ENCODE data around the gene CPAMD8. TPM values are rescaled to one million over a fixed set of nuclear protein-coding genes. Genes with fewer than 3 reads are reported as not detected.

The CPAMD8 gene
- total RNA-seq, 4 donors from 2014 or later, result 6.0 to 15.6 (median 7.6) TPM

DNA sequence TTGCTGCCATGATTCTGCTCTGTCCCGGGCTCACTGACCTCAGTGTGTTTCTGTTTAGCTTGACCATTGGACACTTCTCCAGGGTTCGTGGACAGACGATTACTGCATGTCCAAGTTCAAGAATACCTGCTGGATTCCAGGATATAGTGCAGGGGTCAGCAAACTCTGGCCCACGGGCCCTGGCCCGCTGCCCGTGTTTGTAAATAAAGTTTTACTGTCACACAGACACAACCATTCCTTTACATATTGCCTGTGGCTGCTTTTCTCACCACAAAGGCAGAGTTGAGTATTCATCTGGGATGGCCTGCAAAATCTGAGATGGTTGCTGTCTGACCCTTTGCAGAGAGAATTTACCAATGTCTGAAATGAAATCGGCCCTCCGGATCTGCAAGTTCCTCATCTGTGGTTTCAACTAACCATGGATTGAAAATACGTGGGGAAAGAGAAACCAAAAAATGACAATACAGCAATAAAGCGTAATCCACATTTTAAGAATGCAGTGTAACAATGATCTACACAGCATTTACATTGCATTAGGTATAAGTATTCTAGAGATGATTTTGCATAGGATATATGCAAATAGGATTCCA, 163.7 kb downstream of the CPAMD8 start:
- Histone ChIP-seq H3K9me3 (no peaks in the 10 kb centered on the region), H3K36me3 (peaks cover 0 to 57% of the 10 kb centered on the region in 2 donors), H3K27me3 (no peaks in the 10 kb centered on the region), H3K4me3 (no peak overlapping the region), H3K4me1 (no peaks in the 10 kb centered on the region), H3K27ac (no peak overlapping the region)
- in situ Hi-C loops (cut with MboI; ENCODE audit: low sequenced_read_pairs in 4 of 4), result no loop called here
- intact Hi-C loops (cut with DNase I; ENCODE audit: low total_unique reads), result no loop called here
- DNase-seq (no peak), ATAC-seq (no peak)
- TF ChIP-seq POLR2A (IDR thresholded peaks at IDR 0.05) (no peak), CTCF (IDR thresholded peaks at IDR 0.05 in 4 of 5, conservative IDR thresholded peaks at IDR 0.05 in 1 of 5) (no peak)

DNA sequence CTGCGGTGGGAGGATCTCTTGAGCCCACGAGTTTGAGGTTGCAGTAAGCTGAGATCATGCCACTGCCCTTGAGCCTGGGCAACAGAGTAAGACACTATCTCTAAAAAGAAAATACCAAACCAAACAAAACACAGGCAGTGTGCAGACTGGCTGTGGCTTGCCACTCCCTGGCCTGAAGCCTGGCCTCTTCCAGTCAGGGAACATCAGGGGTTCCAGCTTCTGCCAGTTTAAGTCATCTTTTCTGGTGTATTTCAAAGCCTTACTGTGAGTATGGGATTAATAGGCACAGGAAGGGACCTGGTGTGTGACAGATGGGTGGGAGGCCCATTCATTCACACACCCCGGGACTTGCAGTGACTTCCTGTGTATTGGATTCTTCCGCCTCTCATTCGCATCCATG, 164.8 kb downstream of the CPAMD8 start:
- Histone ChIP-seq H3K4me1 (no peaks in the 10 kb centered on the region), H3K4me3 (no peak overlapping the region), H3K27ac (no peak overlapping the region), H3K27me3 (no peaks in the 10 kb centered on the region), H3K36me3 (peaks cover 0 to 46% of the 10 kb centered on the region in 2 donors), H3K9me3 (no peaks in the 10 kb centered on the region)
- TF ChIP-seq POLR2A (IDR thresholded peaks at IDR 0.05), result no peak
- TF ChIP-seq CTCF (IDR thresholded peaks at IDR 0.05 in 4 of 5, conservative IDR thresholded peaks at IDR 0.05 in 1 of 5), result no peak
- ATAC-seq (no peak), DNase-seq (no peak)
- in situ Hi-C loops (cut with MboI; ENCODE audit: low sequenced_read_pairs in 4 of 4), result no loop called here
- intact Hi-C loops (cut with DNase I; ENCODE audit: low total_unique reads), result no loop called here

GRCh38 chr19:16861011-16861410, 165.6 kb downstream of the CPAMD8 start:
- H3K27ac ChIP-seq, result no peak overlapping the region
- DNase-seq, result no peak

GRCh38 chr19:16860118-16860517, 166.5 kb downstream of the CPAMD8 start:
- ATAC-seq, result no peak
- TF ChIP-seq CTCF (IDR thresholded peaks at IDR 0.05 in 4 of 5, conservative IDR thresholded peaks at IDR 0.05 in 1 of 5) (no peak), POLR2A (IDR thresholded peaks at IDR 0.05) (no peak)
- in situ Hi-C loops (cut with MboI; ENCODE audit: low sequenced_read_pairs in 4 of 4), result no loop called here

More at GRCh38 chr19:16861011-16861410, 165.6 kb downstream of the CPAMD8 start:
- Histone ChIP-seq H3K36me3 (peaks cover 0 to 38% of the 10 kb centered on the region in 2 donors), H3K9me3 (no peaks in the 10 kb centered on the region), H3K4me1 (no peaks in the 10 kb centered on the region), H3K4me3 (no peak overlapping the region), H3K27me3 (no peaks in the 10 kb centered on the region)
- in situ Hi-C loops (cut with MboI; ENCODE audit: low sequenced_read_pairs in 4 of 4), result no loop called here
- intact Hi-C loops (cut with DNase I; ENCODE audit: low total_unique reads), result no loop called here
- ATAC-seq, result no peak
- TF ChIP-seq CTCF (IDR thresholded peaks at IDR 0.05 in 4 of 5, conservative IDR thresholded peaks at IDR 0.05 in 1 of 5), result no peak
- no peak for TF ChIP-seq POLR2A (IDR thresholded peaks at IDR 0.05)

GRCh38 chr19:16859626-16860025, 167.0 kb downstream of the CPAMD8 start:
- DNase-seq (no peak), ATAC-seq (no peak)
- H3K4me1 ChIP-seq, result no peaks in the 10 kb centered on the region
- peaks cover 0 to 31% of the 10 kb centered on the region in 2 donors for H3K36me3 ChIP-seq
- H3K9me3 ChIP-seq, result no peaks in the 10 kb centered on the region
- no peaks in the 10 kb centered on the region for H3K27me3 ChIP-seq
- in situ Hi-C loops (cut with MboI; ENCODE audit: low sequenced_read_pairs in 4 of 4) (no loop called here), intact Hi-C loops (cut with DNase I; ENCODE audit: low total_unique reads) (no loop called here)
- H3K4me3 ChIP-seq, result no peak overlapping the region
- TF ChIP-seq CTCF (IDR thresholded peaks at IDR 0.05 in 4 of 5, conservative IDR thresholded peaks at IDR 0.05 in 1 of 5) (no peak), POLR2A (IDR thresholded peaks at IDR 0.05) (no peak)
- H3K27ac ChIP-seq, result no peak overlapping the region

More at GRCh38 chr19:16860118-16860517, 166.5 kb downstream of the CPAMD8 start:
- no peak for DNase-seq
- intact Hi-C loops (cut with DNase I; ENCODE audit: low total_unique reads), result no loop called here
- H3K27ac ChIP-seq, result no peak overlapping the region
- no peak overlapping the region for H3K4me3 ChIP-seq
- H3K36me3 ChIP-seq, result peaks cover 0 to 31% of the 10 kb centered on the region in 2 donors
- H3K27me3 ChIP-seq, result no peaks in the 10 kb centered on the region
- H3K4me1 ChIP-seq, result no peaks in the 10 kb centered on the region
- H3K9me3 ChIP-seq, result no peaks in the 10 kb centered on the region
